NCI-H2107 (cell line): ENCODE data around the gene KIF5A.
"Not testable (repeated sequence)": the region's sequence is repeated elsewhere in the genome, so short reads cannot be mapped to it uniquely, and the experiment has no call there.

Source experiments
- DNase-seq: peaks from one replicate; lab custom pipeline; 2025; lab: John Stamatoyannopoulos, UW

KIF5A gene

GRCh38 chr12:57549909-57550640 is at the start of gene KIF5A:
Gene KIF5A (plus strand): TSS chr12:57550044. CDS start chr12:57550272, 228 bp downstream.
- no peak for DNase-seq

- DNase-seq = no peak
Measured at GRCh38 chr12:57500213-57500612, 49.6 kb upstream of the KIF5A start.

GRCh38 chr12:57502311-57502969 is 47.4 kb upstream of the KIF5A start:
- DNase-seq = not testable (repeated sequence)

- DNase-seq = not testable (repeated sequence)
Measured at GRCh38 chr12:57506541-57506940, 43.3 kb upstream of the KIF5A start.

- DNase-seq = not testable (repeated sequence)
Measured at GRCh38 chr12:57507796-57508195, 42.0 kb upstream of the KIF5A start.

GRCh38 chr12:57511161-57511560 is 38.7 kb upstream of the KIF5A start:
- DNase-seq = no peak

GRCh38 chr12:57511588-57512325 is 38.1 kb upstream of the KIF5A start:
- DNase-seq = no peak

- DNase-seq = no peak
Measured at GRCh38 chr12:57512665-57513064, 37.2 kb upstream of the KIF5A start.

GRCh38 chr12:57513266-57513665 is 36.6 kb upstream of the KIF5A start:
- DNase-seq = no peak

GRCh38 chr12:57513677-57514076 is 36.2 kb upstream of the KIF5A start:
- DNase-seq = not testable (repeated sequence)

GRCh38 chr12:57514246-57514645 is 35.6 kb upstream of the KIF5A start:
- not testable (repeated sequence) for DNase-seq

- DNase-seq = no peak
Measured at GRCh38 chr12:57514720-57515407, 35.0 kb upstream of the KIF5A start.

GRCh38 chr12:57515408-57515933 is 34.4 kb upstream of the KIF5A start:
- no peak for DNase-seq

GRCh38 chr12:57515934-57516541 is 33.8 kb upstream of the KIF5A start:
- DNase-seq = no peak

- DNase-seq = no peak
Measured at GRCh38 chr12:57516617-57517153, 33.2 kb upstream of the KIF5A start.

- DNase-seq = no peak
Measured at GRCh38 chr12:57517187-57517586, 32.7 kb upstream of the KIF5A start.

- not testable (repeated sequence) for DNase-seq
Measured at GRCh38 chr12:57517718-57518117, 32.1 kb upstream of the KIF5A start.

GRCh38 chr12:57518176-57518919 is 31.5 kb upstream of the KIF5A start:
- no peak for DNase-seq

GRCh38 chr12:57518920-57519795 is 30.7 kb upstream of the KIF5A start:
- no peak for DNase-seq

GRCh38 chr12:57519796-57520052 is 30.1 kb upstream of the KIF5A start:
- no peak for DNase-seq
